ENCODE data around the gene BUD23.

BUD23 gene

DNA sequence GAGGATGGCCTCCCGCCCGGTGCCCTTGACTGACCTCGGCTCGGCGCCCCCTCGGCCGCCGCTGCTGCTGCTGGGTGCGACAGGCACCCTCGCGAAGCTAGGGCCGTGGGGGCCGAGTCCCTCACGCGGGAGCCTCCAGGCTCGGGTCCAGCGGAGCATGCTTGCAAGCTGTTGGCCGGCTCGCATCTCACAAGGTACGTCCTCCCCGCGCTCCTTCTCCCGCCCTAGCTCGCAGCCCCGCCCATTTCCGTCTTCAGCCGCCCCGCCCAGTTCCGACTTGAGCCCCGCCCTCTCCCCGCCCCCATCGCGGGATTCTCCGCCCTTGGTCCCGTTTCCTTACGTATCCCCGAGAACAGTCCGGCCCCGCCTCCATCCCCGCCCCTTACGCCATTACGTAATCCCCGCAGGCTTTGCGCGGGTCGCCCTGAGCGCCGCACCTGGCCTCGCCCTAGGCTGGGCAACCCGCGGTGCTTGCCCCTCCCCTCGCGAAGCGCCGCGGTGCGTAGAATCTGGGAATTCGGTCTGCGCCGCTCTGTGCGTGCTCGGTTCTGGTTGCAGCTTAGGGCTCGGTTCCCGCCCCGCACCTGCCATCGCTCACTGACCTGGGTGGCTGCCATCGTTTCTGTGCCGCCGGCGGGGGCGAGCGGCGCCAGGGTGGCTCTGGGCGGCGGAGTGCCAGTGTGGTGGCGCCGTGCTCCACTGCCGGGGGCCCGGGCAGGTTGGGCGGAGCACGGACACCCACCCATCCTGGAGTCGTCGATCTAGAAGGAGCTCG, 55.4 kb downstream of the BUD23 start, which contains the start of gene ABHD11:
TSS of gene ABHD11 (minus strand) at position 191 of the 775 bp plus-strand sequence. CDS start at position 159, 32 bp downstream.
- Histone ChIP-seq H3K36me3 (ENCODE audit: control insufficient read depth in 2 of 2, insufficient read depth in 2 of 2, low read length in 2 of 2) (peaks cover 18 to 21% of the 10 kb centered on the region in 2 donors), H3K27ac (ENCODE audit: low read depth in 2 of 2, low read length in 2 of 2) (peak within 1 kb of the TSS; percentile 99), H3K27me3 (ENCODE audit: control insufficient read depth in 2 of 2, insufficient read depth in 2 of 2, low read length in 2 of 2) (no peaks in the 10 kb centered on the region), H3K9me3 (ENCODE audit: control insufficient read depth in 2 of 2, low read length in 2 of 2) (no peaks in the 10 kb centered on the region), H3K9ac (ENCODE audit: low read depth in 1 of 2, low read length in 2 of 2) (peak within 1 kb of the TSS; percentile 99), H3K4me1 (ENCODE audit: control insufficient read depth in 2 of 2, insufficient read depth in 2 of 2, low read length in 2 of 2) (peaks cover 38 to 60% of the 10 kb centered on the region in 2 donors), H3K4me3 (ENCODE audit: low read length in 2 of 2) (peak within 1 kb of the TSS; percentile 87 to 93)

DNA sequence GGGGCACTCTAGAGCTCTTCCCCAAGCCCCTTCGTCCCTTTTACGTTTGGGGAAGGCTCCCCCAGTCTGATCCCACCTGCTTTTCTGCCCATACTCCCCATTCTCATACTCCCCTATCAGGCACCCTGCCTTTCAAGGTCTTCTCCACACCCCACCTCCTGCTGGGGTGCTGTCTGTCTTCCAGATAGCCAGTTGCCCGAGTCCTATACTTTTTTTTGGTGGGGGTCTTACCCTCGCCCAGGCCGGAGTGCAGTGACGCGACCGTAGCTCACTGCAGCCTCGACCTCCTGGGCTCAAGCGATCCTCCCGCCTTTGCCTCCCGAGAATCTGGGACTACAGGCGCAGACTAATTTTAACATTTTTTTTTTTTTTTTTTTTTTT, 56.0 kb downstream of the BUD23 start:
- H3K9me3 ChIP-seq (ENCODE audit: control insufficient read depth in 2 of 2, low read length in 2 of 2) = no peaks in the 10 kb centered on the region
- peaks cover 18 to 21% of the 10 kb centered on the region in 2 donors for H3K36me3 ChIP-seq (ENCODE audit: control insufficient read depth in 2 of 2, insufficient read depth in 2 of 2, low read length in 2 of 2)
- peaks cover 38 to 65% of the 10 kb centered on the region in 2 donors for H3K4me1 ChIP-seq (ENCODE audit: control insufficient read depth in 2 of 2, insufficient read depth in 2 of 2, low read length in 2 of 2)
- peak overlapping the region; percentile 85 for H3K4me3 ChIP-seq (ENCODE audit: low read length in 2 of 2)
- peak overlapping the region; percentile 97 to 99 for H3K9ac ChIP-seq (ENCODE audit: low read depth in 1 of 2, low read length in 2 of 2)
- H3K27me3 ChIP-seq (ENCODE audit: control insufficient read depth in 2 of 2, insufficient read depth in 2 of 2, low read length in 2 of 2) = no peaks in the 10 kb centered on the region
- peak overlapping the region; percentile 99 for H3K27ac ChIP-seq (ENCODE audit: low read depth in 2 of 2, low read length in 2 of 2)

DNA sequence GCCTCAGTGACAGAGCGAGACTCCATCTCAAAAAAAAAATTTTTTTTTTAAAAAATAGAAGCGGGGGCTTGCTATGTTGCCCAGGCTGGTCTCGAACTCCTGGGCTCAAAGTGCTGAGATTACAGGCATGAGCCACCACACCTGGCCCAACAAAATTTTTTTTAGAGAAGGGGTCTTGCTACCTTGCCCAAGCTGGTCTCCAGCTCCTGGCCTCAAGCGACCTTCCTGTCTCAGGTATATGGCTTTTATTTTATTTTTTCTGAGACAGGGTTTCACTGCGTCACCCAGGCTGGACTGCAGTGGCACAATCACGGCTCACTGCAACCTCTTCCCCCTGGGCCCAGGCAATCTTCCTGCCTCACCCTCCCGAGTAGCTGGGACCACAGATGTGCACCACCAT, 56.8 kb downstream of the BUD23 start:
- peaks cover 18 to 21% of the 10 kb centered on the region in 2 donors for H3K36me3 ChIP-seq (ENCODE audit: control insufficient read depth in 2 of 2, insufficient read depth in 2 of 2, low read length in 2 of 2)
- peaks cover 38 to 59% of the 10 kb centered on the region in 2 donors for H3K4me1 ChIP-seq (ENCODE audit: control insufficient read depth in 2 of 2, insufficient read depth in 2 of 2, low read length in 2 of 2)
- H3K27me3 ChIP-seq (ENCODE audit: control insufficient read depth in 2 of 2, insufficient read depth in 2 of 2, low read length in 2 of 2) = no peaks in the 10 kb centered on the region
- H3K27ac ChIP-seq (ENCODE audit: low read depth in 2 of 2, low read length in 2 of 2) = peak overlapping the region; percentile 40 to 55
- H3K4me3 ChIP-seq (ENCODE audit: low read length in 2 of 2) = no peak overlapping the region
- H3K9ac ChIP-seq (ENCODE audit: low read depth in 1 of 2, low read length in 2 of 2) = peak overlapping the region in 1 of 2 donors; percentile 97
- no peaks in the 10 kb centered on the region for H3K9me3 ChIP-seq (ENCODE audit: control insufficient read depth in 2 of 2, low read length in 2 of 2)

DNA sequence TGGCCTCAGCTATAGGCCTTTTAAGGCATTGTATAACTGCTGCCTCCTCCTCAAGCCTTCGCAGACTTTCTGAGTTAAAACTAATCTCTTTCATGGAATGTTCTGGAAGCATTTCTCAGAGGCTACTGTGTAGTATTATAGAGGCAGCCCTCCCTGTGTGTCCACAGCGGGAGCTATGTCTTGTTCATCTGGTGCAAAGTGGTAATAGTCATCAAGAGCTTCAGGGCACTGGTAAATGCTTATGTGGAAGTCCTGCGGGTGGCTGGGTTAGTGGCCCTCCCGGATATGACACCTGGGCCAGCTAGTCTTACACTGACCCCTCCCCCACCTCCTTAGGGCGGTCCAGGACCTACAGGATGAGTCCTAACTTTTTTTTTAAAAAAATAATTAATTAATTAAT, 57.4 kb downstream of the BUD23 start:
- Histone ChIP-seq H3K36me3 (ENCODE audit: control insufficient read depth in 2 of 2, insufficient read depth in 2 of 2, low read length in 2 of 2) (peaks cover 17 to 19% of the 10 kb centered on the region in 2 donors), H3K4me3 (ENCODE audit: low read length in 2 of 2) (no peak overlapping the region), H3K4me1 (ENCODE audit: control insufficient read depth in 2 of 2, insufficient read depth in 2 of 2, low read length in 2 of 2) (peaks cover 33 to 53% of the 10 kb centered on the region in 2 donors), H3K9ac (ENCODE audit: low read depth in 1 of 2, low read length in 2 of 2) (peak overlapping the region in 1 of 2 donors; percentile 43), H3K9me3 (ENCODE audit: control insufficient read depth in 2 of 2, low read length in 2 of 2) (no peaks in the 10 kb centered on the region), H3K27ac (ENCODE audit: low read depth in 2 of 2, low read length in 2 of 2) (peak overlapping the region; percentile 40 to 55), H3K27me3 (ENCODE audit: control insufficient read depth in 2 of 2, insufficient read depth in 2 of 2, low read length in 2 of 2) (no peaks in the 10 kb centered on the region)

DNA sequence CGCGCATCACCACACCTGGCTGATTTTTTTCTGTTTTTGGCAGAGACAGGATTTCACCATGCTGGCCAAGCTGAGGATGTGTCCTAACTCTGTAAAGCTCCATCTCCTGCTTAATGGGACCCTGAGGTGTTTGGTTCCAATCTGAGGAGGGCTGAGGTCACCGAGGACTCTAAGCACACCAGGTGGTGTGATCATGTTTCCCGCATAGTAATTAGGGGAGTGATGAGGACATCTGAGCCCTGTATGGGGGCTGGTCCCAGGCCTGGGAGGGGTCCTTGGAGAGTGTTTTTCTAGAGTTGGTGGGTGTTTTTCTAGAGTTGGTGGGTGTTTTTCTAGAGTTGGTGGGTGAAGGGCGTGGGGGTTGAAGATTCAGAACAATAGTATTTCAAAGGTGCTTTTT, 58.2 kb downstream of the BUD23 start:
- H3K9ac ChIP-seq (ENCODE audit: low read depth in 1 of 2, low read length in 2 of 2) = peak overlapping the region in 1 of 2 donors; percentile 78
- no peaks in the 10 kb centered on the region for H3K27me3 ChIP-seq (ENCODE audit: control insufficient read depth in 2 of 2, insufficient read depth in 2 of 2, low read length in 2 of 2)
- peaks cover 31 to 47% of the 10 kb centered on the region in 2 donors for H3K4me1 ChIP-seq (ENCODE audit: control insufficient read depth in 2 of 2, insufficient read depth in 2 of 2, low read length in 2 of 2)
- no peak overlapping the region for H3K4me3 ChIP-seq (ENCODE audit: low read length in 2 of 2)
- no peaks in the 10 kb centered on the region for H3K9me3 ChIP-seq (ENCODE audit: control insufficient read depth in 2 of 2, low read length in 2 of 2)
- peak overlapping the region; percentile 94 to 96 for H3K27ac ChIP-seq (ENCODE audit: low read depth in 2 of 2, low read length in 2 of 2)
- peaks cover 11 to 13% of the 10 kb centered on the region in 2 donors for H3K36me3 ChIP-seq (ENCODE audit: control insufficient read depth in 2 of 2, insufficient read depth in 2 of 2, low read length in 2 of 2)

DNA sequence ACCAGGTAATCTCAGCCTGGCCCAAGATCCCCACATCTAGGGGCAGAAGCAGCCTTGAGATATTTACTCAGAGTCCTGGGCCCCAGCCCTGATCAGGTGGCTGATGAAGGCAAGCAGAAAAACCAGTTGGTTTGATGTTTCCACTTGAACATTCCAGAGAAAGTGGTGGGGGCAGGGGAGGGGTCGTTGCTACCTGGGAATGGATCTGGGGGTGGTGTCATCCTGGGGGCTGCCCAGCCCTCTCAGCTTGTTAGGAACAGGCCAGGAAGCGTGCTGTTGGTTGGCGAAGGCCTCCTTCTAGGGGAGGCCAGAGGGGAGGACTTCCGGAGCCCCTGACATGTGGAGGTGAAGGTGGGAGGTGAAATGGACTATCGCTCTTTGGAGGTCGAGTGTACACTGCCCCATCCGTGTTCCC, 58.9 kb downstream of the BUD23 start:
- Histone ChIP-seq H3K9me3 (ENCODE audit: control insufficient read depth in 2 of 2, low read length in 2 of 2) (no peaks in the 10 kb centered on the region), H3K9ac (ENCODE audit: low read depth in 1 of 2, low read length in 2 of 2) (peak overlapping the region; percentile 75 to 78), H3K27ac (ENCODE audit: low read depth in 2 of 2, low read length in 2 of 2) (peak overlapping the region; percentile 94 to 96), H3K36me3 (ENCODE audit: control insufficient read depth in 2 of 2, insufficient read depth in 2 of 2, low read length in 2 of 2) (peaks cover 4 to 5% of the 10 kb centered on the region in 2 donors), H3K27me3 (ENCODE audit: control insufficient read depth in 2 of 2, insufficient read depth in 2 of 2, low read length in 2 of 2) (no peaks in the 10 kb centered on the region), H3K4me3 (ENCODE audit: low read length in 2 of 2) (peak overlapping the region; percentile 54 to 56), H3K4me1 (ENCODE audit: control insufficient read depth in 2 of 2, insufficient read depth in 2 of 2, low read length in 2 of 2) (peaks cover 28 to 40% of the 10 kb centered on the region in 2 donors)

DNA sequence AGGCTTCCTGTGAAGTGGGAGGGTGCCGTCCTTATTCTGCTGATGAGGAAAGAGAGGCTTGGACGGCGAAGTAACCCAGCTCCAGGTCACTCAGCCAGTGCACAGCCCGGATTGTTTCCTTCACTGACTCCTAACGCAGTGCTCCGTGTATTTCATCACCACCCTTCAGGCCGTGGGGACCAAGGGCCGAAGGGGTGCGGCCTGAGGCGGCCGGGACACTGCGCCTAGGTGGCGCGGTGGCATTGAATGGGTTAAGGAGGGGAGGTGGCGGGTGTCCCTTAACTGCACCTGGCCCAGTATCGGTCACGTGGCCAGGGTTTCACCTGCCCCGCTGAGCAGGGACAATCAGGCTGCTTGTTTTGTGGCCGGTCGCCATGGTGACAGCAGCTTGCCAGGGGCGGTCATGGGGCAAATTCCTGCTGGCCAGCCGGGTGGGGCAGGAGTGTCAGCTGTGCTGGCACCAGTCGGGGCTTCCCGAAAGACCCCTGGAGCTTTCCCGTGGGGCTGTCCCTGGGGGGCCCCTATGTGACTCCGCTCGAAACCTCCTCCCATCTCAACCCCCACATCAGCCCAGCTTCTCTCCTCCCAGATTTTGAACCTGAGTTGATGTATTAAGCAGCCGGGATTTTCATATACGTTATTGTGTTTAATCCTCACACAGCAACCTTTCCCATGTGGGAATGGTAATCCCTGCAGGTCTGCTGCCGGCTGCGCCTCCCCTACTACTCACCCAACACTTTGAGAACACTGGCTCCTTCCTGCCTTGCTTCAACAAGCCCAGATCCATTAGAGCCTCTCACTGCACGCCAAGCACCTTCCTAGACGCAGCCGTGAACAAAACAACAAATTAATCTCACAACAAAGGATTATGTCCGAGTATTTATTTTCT, 59.6 kb downstream of the BUD23 start:
- H3K4me3 ChIP-seq (ENCODE audit: low read length in 2 of 2) = peak overlapping the region; percentile 56 to 60
- peak overlapping the region; percentile 94 to 96 for H3K27ac ChIP-seq (ENCODE audit: low read depth in 2 of 2, low read length in 2 of 2)

DNA sequence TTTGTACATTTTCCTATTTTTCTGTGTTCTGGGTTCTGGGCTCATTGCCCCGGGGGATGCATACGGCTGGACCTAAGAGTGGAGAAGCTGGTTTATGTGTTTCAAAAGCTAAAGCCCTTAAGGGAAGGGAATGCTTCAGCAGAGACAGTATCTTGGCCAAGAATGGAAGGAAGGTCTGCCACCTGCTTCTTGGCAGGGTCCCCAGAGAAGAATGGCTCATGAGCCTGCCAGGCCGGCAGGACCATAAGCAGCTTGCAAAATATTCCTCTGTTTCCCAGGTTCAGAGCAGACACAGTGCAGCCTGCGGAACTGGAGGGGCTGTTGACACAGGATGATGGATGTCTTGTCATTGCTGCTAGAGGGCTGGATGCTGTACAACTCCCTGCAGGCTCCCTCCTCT, 63.0 kb downstream of the BUD23 start:
- Histone ChIP-seq H3K4me1 (ENCODE audit: control insufficient read depth in 2 of 2, insufficient read depth in 2 of 2, low read length in 2 of 2) (peaks cover 31 to 46% of the 10 kb centered on the region in 2 donors), H3K27ac (ENCODE audit: low read depth in 2 of 2, low read length in 2 of 2) (no peak overlapping the region), H3K9ac (ENCODE audit: low read depth in 1 of 2, low read length in 2 of 2) (peak overlapping the region in 1 of 2 donors; percentile 24), H3K9me3 (ENCODE audit: control insufficient read depth in 2 of 2, low read length in 2 of 2) (no peaks in the 10 kb centered on the region), H3K27me3 (ENCODE audit: control insufficient read depth in 2 of 2, insufficient read depth in 2 of 2, low read length in 2 of 2) (no peaks in the 10 kb centered on the region), H3K4me3 (ENCODE audit: low read length in 2 of 2) (no peak overlapping the region), H3K36me3 (ENCODE audit: control insufficient read depth in 2 of 2, insufficient read depth in 2 of 2, low read length in 2 of 2) (no peaks in the 10 kb centered on the region)

More for the DNA sequence above, 59.6 kb downstream of the BUD23 start:
- Histone ChIP-seq H3K9me3 (ENCODE audit: control insufficient read depth in 2 of 2, low read length in 2 of 2) (no peaks in the 10 kb centered on the region), H3K27me3 (ENCODE audit: control insufficient read depth in 2 of 2, insufficient read depth in 2 of 2, low read length in 2 of 2) (no peaks in the 10 kb centered on the region), H3K4me1 (ENCODE audit: control insufficient read depth in 2 of 2, insufficient read depth in 2 of 2, low read length in 2 of 2) (peaks cover 22 to 33% of the 10 kb centered on the region in 2 donors), H3K9ac (ENCODE audit: low read depth in 1 of 2, low read length in 2 of 2) (peak overlapping the region; percentile 78 to 83), H3K36me3 (ENCODE audit: control insufficient read depth in 2 of 2, insufficient read depth in 2 of 2, low read length in 2 of 2) (no peaks in the 10 kb centered on the region)
